Loucy (cell line): ENCODE results near the gene MSMP.

Experiments used
- H2AFZ ChIP-seq: fragments of 200-600 bp; sonication (generic); 2 replicates; pipeline ENCODE4 v1.6.0; 2016; ENCODE audit warnings: antibody characterized with exemption, mild to moderate bottlenecking, low read length, moderate library complexity
- H3F3A ChIP-seq: fragments of 200-600 bp; 2 replicates; pipeline ENCODE4 v1.6.0; 2016; ENCODE audit warnings: antibody characterized with exemption, low read depth, mild to moderate bottlenecking
- H3K27me3 ChIP-seq: fragments of 200-600 bp; sonication (generic); 2 replicates; pipeline ENCODE4 v1.6.1; 2014; ENCODE audit warnings: low read length, mild to moderate bottlenecking; ENCODE audit not compliant: insufficient read depth, poor library complexity, severe bottlenecking
- H3K36me3 ChIP-seq: fragments of 200-600 bp; sonication (generic); 2 replicates; pipeline ENCODE4 v1.6.1; 2016; ENCODE audit warnings: low read length; ENCODE audit not compliant: insufficient read depth
- H3K4me1 ChIP-seq: fragments of 200-600 bp; sonication (generic); 2 replicates; pipeline ENCODE4 v1.5.1; 2014; ENCODE audit warnings: low read length, mild to moderate bottlenecking; ENCODE audit not compliant: insufficient read depth, poor library complexity, severe bottlenecking
- H3K4me2 ChIP-seq: fragments of 200-600 bp; sonication (generic); 2 replicates; pipeline ENCODE4 v1.6.0; 2014; ENCODE audit warnings: antibody characterized with exemption, low read length, low read depth, mild to moderate bottlenecking; ENCODE audit not compliant: poor library complexity, severe bottlenecking
- H3K4me3 ChIP-seq: fragments of 200-600 bp; sonication (generic); 2 replicates; pipeline ENCODE4 v1.5.1; 2014; ENCODE audit warnings: low read length, mild to moderate bottlenecking, mixed read lengths; ENCODE audit not compliant: poor library complexity, severe bottlenecking
- H3K79me2 ChIP-seq: fragments of 200-600 bp; sonication (generic); 2 replicates; pipeline ENCODE4 v1.6.1; 2014; ENCODE audit warnings: low read length; ENCODE audit not compliant: insufficient read depth
- H3K9ac ChIP-seq: fragments of 200-600 bp; sonication (generic); 2 replicates; pipeline ENCODE4 v1.6.0; 2014; ENCODE audit warnings: mild to moderate bottlenecking, low read depth, low read length, moderate library complexity; ENCODE audit not compliant: poor library complexity, severe bottlenecking
- H3K9me2 ChIP-seq: fragments of 200-600 bp; sonication (generic); replicated peaks from 2 replicates; pipeline ENCODE4 v1.6.1; 2016; ENCODE audit warnings: low read depth, low read length, mixed read lengths
- H3K9me3 ChIP-seq: fragments of 200-600 bp; sonication (generic); 2 replicates; pipeline ENCODE4 v1.6.1; 2014; ENCODE audit warnings: mild to moderate bottlenecking, antibody characterized with exemption, low read length, low read depth; ENCODE audit not compliant: insufficient read depth
- H4K20me1 ChIP-seq: fragments of 200-600 bp; sonication (generic); 2 replicates; pipeline ENCODE4 v1.6.0; 2014; ENCODE audit warnings: antibody characterized with exemption, low read length, mild to moderate bottlenecking; ENCODE audit not compliant: insufficient read depth, poor library complexity, severe bottlenecking
- EZH2phosphoT487 ChIP-seq: fragments of 200-600 bp; IDR thresholded peaks from 2 replicates; pipeline ENCODE4 v1.6.1; 2018; ENCODE audit warnings: antibody characterized with exemption, mild to moderate bottlenecking, moderate library complexity, borderline replicate concordance
- TF ChIP-seq, protein P1 (sequence below): fragments of 200-600 bp; sonication (generic); conservative IDR thresholded peaks from 2 replicates; pipeline ENCODE4 v1.5.1; 2014; ENCODE audit warnings: mild to moderate bottlenecking, antibody characterized with exemption, low read length

The MSMP gene

DNA sequence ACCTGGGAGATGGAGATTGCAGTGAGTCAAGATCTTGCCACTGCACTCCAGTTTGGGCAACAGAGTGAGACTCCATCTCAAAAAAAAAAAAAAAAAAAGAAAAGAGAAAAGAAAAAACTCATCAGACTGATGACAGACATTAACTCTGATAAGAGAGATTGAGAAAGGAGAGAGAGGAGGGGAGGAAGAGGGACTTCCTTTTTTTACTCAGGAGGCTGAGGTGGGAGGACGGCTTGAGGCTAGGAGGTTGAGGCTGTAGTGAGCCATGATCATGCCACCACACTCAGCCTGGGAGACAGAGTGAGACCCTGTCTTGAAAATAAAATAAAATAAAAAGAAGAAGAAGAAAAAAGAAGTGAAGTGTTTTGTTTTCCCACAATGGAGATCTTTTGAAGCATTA, 9.7 kb upstream of the MSMP start:
- H3K4me1 ChIP-seq, result peaks cover 23% of the 10 kb centered on the region
- TF ChIP-seq, protein P1, sequence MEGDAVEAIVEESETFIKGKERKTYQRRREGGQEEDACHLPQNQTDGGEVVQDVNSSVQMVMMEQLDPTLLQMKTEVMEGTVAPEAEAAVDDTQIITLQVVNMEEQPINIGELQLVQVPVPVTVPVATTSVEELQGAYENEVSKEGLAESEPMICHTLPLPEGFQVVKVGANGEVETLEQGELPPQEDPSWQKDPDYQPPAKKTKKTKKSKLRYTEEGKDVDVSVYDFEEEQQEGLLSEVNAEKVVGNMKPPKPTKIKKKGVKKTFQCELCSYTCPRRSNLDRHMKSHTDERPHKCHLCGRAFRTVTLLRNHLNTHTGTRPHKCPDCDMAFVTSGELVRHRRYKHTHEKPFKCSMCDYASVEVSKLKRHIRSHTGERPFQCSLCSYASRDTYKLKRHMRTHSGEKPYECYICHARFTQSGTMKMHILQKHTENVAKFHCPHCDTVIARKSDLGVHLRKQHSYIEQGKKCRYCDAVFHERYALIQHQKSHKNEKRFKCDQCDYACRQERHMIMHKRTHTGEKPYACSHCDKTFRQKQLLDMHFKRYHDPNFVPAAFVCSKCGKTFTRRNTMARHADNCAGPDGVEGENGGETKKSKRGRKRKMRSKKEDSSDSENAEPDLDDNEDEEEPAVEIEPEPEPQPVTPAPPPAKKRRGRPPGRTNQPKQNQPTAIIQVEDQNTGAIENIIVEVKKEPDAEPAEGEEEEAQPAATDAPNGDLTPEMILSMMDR, result no peak
- TF ChIP-seq EZH2phosphoT487, result no peak
- H3F3A ChIP-seq, result no peaks in the 10 kb centered on the region
- no peaks in the 10 kb centered on the region for H3K36me3 ChIP-seq
- no peak overlapping the region for H3K9ac ChIP-seq
- peaks cover 65% of the 10 kb centered on the region for H3K79me2 ChIP-seq
- no peak overlapping the region for H3K4me3 ChIP-seq
- H3K9me2 ChIP-seq, result no peaks in the 10 kb centered on the region
- no peak overlapping the region for H2AFZ ChIP-seq
- H4K20me1 ChIP-seq, result peaks cover 17% of the 10 kb centered on the region
- H3K4me2 ChIP-seq, result no peak overlapping the region
- no peaks in the 10 kb centered on the region for H3K9me3 ChIP-seq
- H3K27me3 ChIP-seq, result no peaks in the 10 kb centered on the region

DNA sequence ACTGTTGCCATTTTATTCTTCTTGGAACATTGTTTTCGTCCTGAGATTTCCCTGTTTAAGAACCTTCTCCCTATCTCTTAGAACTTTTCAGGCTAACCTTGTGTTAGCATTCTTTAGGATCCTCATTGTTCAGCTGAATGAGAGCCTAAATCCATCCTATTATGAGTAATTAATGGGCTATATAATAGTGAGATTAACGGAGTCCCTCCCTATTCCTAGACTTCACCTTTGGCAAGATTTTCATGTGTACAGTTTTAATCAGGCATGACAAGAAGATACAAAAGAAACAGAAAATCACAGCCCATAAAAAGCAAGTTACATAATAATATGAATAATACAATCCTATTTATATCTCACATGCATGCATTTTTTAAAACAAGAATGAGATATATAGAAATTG, 9.1 kb upstream of the MSMP start:
- Histone ChIP-seq H3K9ac (no peak overlapping the region), H3K4me3 (no peak overlapping the region), H3K4me2 (no peak overlapping the region), H3K9me3 (no peaks in the 10 kb centered on the region), H3K36me3 (no peaks in the 10 kb centered on the region), H3K4me1 (peaks cover 29% of the 10 kb centered on the region), H4K20me1 (peaks cover 22% of the 10 kb centered on the region), H3K79me2 (peaks cover 65% of the 10 kb centered on the region), H3K9me2 (no peaks in the 10 kb centered on the region), H3F3A (no peaks in the 10 kb centered on the region), H2AFZ (no peak overlapping the region), H3K27me3 (no peaks in the 10 kb centered on the region)
- no peak for TF ChIP-seq EZH2phosphoT487
- TF ChIP-seq, protein P1, result no peak

DNA sequence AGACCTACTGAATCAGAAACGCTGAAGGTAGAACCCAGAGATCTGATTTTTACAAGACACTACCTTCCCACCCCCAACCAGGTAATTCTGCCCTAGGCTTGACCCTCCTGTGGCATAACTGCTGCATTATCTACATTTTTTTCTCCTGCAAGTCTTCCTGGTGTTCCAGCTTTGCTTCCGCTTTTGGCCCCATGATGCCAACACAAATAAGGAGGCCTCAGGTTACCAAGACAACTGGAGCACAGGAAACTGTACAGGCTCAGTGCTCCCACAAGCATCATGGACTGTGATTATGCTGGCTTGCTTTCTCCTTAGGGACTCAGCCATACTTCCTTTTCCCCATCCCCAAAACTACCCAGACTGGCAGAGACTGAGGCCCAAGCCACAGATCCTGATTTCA, 6.6 kb upstream of the MSMP start:
- Histone ChIP-seq H3K4me3 (no peak overlapping the region), H3K79me2 (peaks cover 66% of the 10 kb centered on the region), H3K9me2 (no peaks in the 10 kb centered on the region), H3K36me3 (no peaks in the 10 kb centered on the region), H2AFZ (no peak overlapping the region), H3K27me3 (no peaks in the 10 kb centered on the region), H4K20me1 (peaks cover 16% of the 10 kb centered on the region), H3K9ac (no peak overlapping the region), H3F3A (no peaks in the 10 kb centered on the region), H3K9me3 (no peaks in the 10 kb centered on the region), H3K4me1 (peaks cover 44% of the 10 kb centered on the region), H3K4me2 (peak overlapping the region; percentile 22)
- TF ChIP-seq EZH2phosphoT487, result no peak
- TF ChIP-seq, protein P1, result no peak
